Measurements from ENCODE around the gene MRPL24.
"Not testable (repeated sequence)": the region's sequence is repeated elsewhere in the genome, so short reads cannot be mapped to it uniquely, and the experiment has no call there.

The MRPL24 gene

GRCh38 chr1:156740741-156741480 is at the start of gene MRPL24:
TSS of gene MRPL24 (minus strand) at chr1:156741088. CDS start at chr1:156738704, 2,384 bp downstream.
- DNase-seq (ENCODE audit: low spot score), result peak; percentile 100

GRCh38 chr1:156789621-156790318 is 48.9 kb upstream of the MRPL24 start:
- no peak for DNase-seq (ENCODE audit: low spot score)

GRCh38 chr1:156788136-156788535 is 47.2 kb upstream of the MRPL24 start:
- DNase-seq (ENCODE audit: low spot score), result no peak

GRCh38 chr1:156786640-156787039 is 45.8 kb upstream of the MRPL24 start:
- DNase-seq (ENCODE audit: low spot score), result no peak

GRCh38 chr1:156785458-156785857 is 44.6 kb upstream of the MRPL24 start:
- no peak for DNase-seq (ENCODE audit: low spot score)

- no peak for DNase-seq (ENCODE audit: low spot score)
These were observed 40.8 kb upstream of the MRPL24 start for GRCh38 chr1:156781585-156782186.

GRCh38 chr1:156777573-156777972 is 36.7 kb upstream of the MRPL24 start:
- DNase-seq (ENCODE audit: low spot score), result no peak

- DNase-seq (ENCODE audit: low spot score), result no peak
These were observed 36.1 kb upstream of the MRPL24 start for GRCh38 chr1:156776942-156777341.

GRCh38 chr1:156775799-156776198 is 34.9 kb upstream of the MRPL24 start:
- peak; percentile 58 for DNase-seq (ENCODE audit: low spot score)

GRCh38 chr1:156773607-156774006 is 32.7 kb upstream of the MRPL24 start:
- DNase-seq (ENCODE audit: low spot score), result no peak

- no peak for DNase-seq (ENCODE audit: low spot score)
These were observed 32.0 kb upstream of the MRPL24 start for GRCh38 chr1:156772728-156773497.

- no peak for DNase-seq (ENCODE audit: low spot score)
These were observed 31.3 kb upstream of the MRPL24 start for GRCh38 chr1:156772222-156772621.

- no peak for DNase-seq (ENCODE audit: low spot score)
These were observed 27.9 kb upstream of the MRPL24 start for GRCh38 chr1:156768610-156769295.

GRCh38 chr1:156767879-156768604 is 27.2 kb upstream of the MRPL24 start:
- DNase-seq (ENCODE audit: low spot score), result peak; percentile 55

GRCh38 chr1:156767101-156767878 is 26.4 kb upstream of the MRPL24 start, which contains the start of gene PRCC:
TSS of gene PRCC (plus strand) at chr1:156767535. CDS start at chr1:156767772, 237 bp downstream.
- peak; percentile 100 for DNase-seq (ENCODE audit: low spot score)

GRCh38 chr1:156766298-156767100 is 25.6 kb upstream of the MRPL24 start:
- peak; percentile 44 for DNase-seq (ENCODE audit: low spot score)

- DNase-seq (ENCODE audit: low spot score), result no peak
These were observed 24.8 kb upstream of the MRPL24 start for GRCh38 chr1:156765666-156766065.

- not testable (repeated sequence) for DNase-seq (ENCODE audit: low spot score)
These were observed 24.2 kb upstream of the MRPL24 start for GRCh38 chr1:156765136-156765535.

- no peak for DNase-seq (ENCODE audit: low spot score)
These were observed 19.9 kb upstream of the MRPL24 start for GRCh38 chr1:156760796-156761104.
